NCI-H187 (cell line): Measurements from ENCODE around the gene RPAP2.
"Not testable (repeated sequence)": the region's sequence is repeated elsewhere in the genome, so short reads cannot be mapped to it uniquely, and the experiment has no call there.

Source experiments
- DNase-seq, 2 experiments: peaks; one replicate each; lab custom pipeline; 2025; lab: John Stamatoyannopoulos, UW

Gene RPAP2

GRCh38 chr1:92376345-92376744 is 77.5 kb downstream of the RPAP2 start:
- DNase-seq, result no peak

GRCh38 chr1:92377991-92378390 is 79.1 kb downstream of the RPAP2 start:
- not testable (repeated sequence) for DNase-seq

- no peak for DNase-seq
These were observed 82.0 kb downstream of the RPAP2 start for GRCh38 chr1:92380867-92381266.

GRCh38 chr1:92393966-92394365 is 95.1 kb downstream of the RPAP2 start:
- DNase-seq, result not testable (repeated sequence)

- DNase-seq, result no peak
These were observed 99.7 kb downstream of the RPAP2 start for GRCh38 chr1:92398519-92398918.

GRCh38 chr1:92399076-92399475 is 100.2 kb downstream of the RPAP2 start:
- no peak for DNase-seq

- no peak for DNase-seq
These were observed 105.8 kb downstream of the RPAP2 start for GRCh38 chr1:92404661-92405060.

GRCh38 chr1:92408825-92409224 is 110.0 kb downstream of the RPAP2 start:
- no peak for DNase-seq

GRCh38 chr1:92409946-92410549 is 111.2 kb downstream of the RPAP2 start:
- no peak for DNase-seq

GRCh38 chr1:92410706-92411105 is 111.8 kb downstream of the RPAP2 start:
- no peak for DNase-seq

- no peak for DNase-seq
These were observed 112.7 kb downstream of the RPAP2 start for GRCh38 chr1:92411511-92411910.

- no peak for DNase-seq
These were observed 120.8 kb downstream of the RPAP2 start for GRCh38 chr1:92419642-92420041.

- no peak for DNase-seq
These were observed 125.5 kb downstream of the RPAP2 start for GRCh38 chr1:92424381-92424780.

- DNase-seq, result no peak
These were observed 126.8 kb downstream of the RPAP2 start for GRCh38 chr1:92425617-92426016.

- DNase-seq, result no peak
These were observed 131.2 kb downstream of the RPAP2 start for GRCh38 chr1:92430030-92430429.

- not testable (repeated sequence) for DNase-seq
These were observed 135.7 kb downstream of the RPAP2 start for GRCh38 chr1:92434572-92434971.

GRCh38 chr1:92439291-92439690 is 140.4 kb downstream of the RPAP2 start:
- no peak for DNase-seq

- DNase-seq, result no peak
These were observed 142.4 kb downstream of the RPAP2 start for GRCh38 chr1:92441316-92441696.

- no peak for DNase-seq
These were observed 143.0 kb downstream of the RPAP2 start for GRCh38 chr1:92441697-92442342.

- DNase-seq, result no peak
These were observed 143.5 kb downstream of the RPAP2 start for GRCh38 chr1:92442351-92442750.

- DNase-seq, result no peak
These were observed 145.0 kb downstream of the RPAP2 start for GRCh38 chr1:92443893-92444292.

GRCh38 chr1:92444351-92444750 is 145.5 kb downstream of the RPAP2 start:
- DNase-seq, result no peak

GRCh38 chr1:92445865-92446264 is 147.0 kb downstream of the RPAP2 start:
- no peak for DNase-seq

- DNase-seq, result no peak
These were observed 147.7 kb downstream of the RPAP2 start for GRCh38 chr1:92446546-92446945.
